BJ (cell line): ENCODE data around the gene WDPCP. TPM values are rescaled to one million over a fixed set of nuclear protein-coding genes. Genes with fewer than 3 reads are reported as not detected.

Experiments
- CTCF ChIA-PET: fragments of 350-600 bp; formaldehyde crosslinking; extraction: SDS; loops from one replicate; lab custom pipeline; 2021; ENCODE audit warnings: antibody characterized with exemption, inconsistent platforms; lab: Yijun Ruan, JAX
- POLR2A ChIA-PET: fragments of 300-600 bp; sonication (Branson Sonifier 250); formaldehyde crosslinking; extraction: SDS; loops from one replicate; lab custom pipeline; 2021; ENCODE audit warnings: antibody characterized with exemption; lab: Charles Lee
- DNase-seq: peaks from one replicate; pipeline ENCODE4 v3.0.0-alpha.2; 2011; ENCODE audit warnings: low read depth
- H3K27me3 ChIP-seq: 2 replicates; pipeline ENCODE4 v1.6.0; 2011; ENCODE audit warnings: low read length; ENCODE audit not compliant: control insufficient read depth, insufficient read depth
- H3K36me3 ChIP-seq: 2 replicates; pipeline ENCODE4 v1.5.1; 2011; ENCODE audit warnings: low read length; ENCODE audit not compliant: control insufficient read depth, insufficient read depth
- H3K4me3 ChIP-seq: 2 replicates; pipeline ENCODE4 v1.5.1; 2011; ENCODE audit warnings: low read depth, mild to moderate bottlenecking, control low read depth, low read length
- polyA minus RNA-seq: library from RNA; depleted of rRNA, polyadenylated mRNA; stranded (reverse); fragments of >200 nt; gene quantifications from 2 replicates; pipeline ENCODE4 v1.2.3, GENCODE V29; 2011; rRNA and poly(A)+ RNA removed
- polyA plus RNA-seq: library from polyadenylated mRNA; depleted of rRNA; stranded (reverse); fragments of >200 nt; gene quantifications from 2 replicates; pipeline ENCODE4 v1.2.3, GENCODE V29; 2011; rRNA removed
- TF ChIP-seq, protein P1 (sequence below): IDR thresholded peaks from 2 replicates; pipeline ENCODE4 v1.5.1; 2011; ENCODE audit warnings: low read depth, mild to moderate bottlenecking, control low read depth, inconsistent platforms, low read length, moderate library complexity; ENCODE audit not compliant: insufficient read depth

WDPCP gene, protein sequence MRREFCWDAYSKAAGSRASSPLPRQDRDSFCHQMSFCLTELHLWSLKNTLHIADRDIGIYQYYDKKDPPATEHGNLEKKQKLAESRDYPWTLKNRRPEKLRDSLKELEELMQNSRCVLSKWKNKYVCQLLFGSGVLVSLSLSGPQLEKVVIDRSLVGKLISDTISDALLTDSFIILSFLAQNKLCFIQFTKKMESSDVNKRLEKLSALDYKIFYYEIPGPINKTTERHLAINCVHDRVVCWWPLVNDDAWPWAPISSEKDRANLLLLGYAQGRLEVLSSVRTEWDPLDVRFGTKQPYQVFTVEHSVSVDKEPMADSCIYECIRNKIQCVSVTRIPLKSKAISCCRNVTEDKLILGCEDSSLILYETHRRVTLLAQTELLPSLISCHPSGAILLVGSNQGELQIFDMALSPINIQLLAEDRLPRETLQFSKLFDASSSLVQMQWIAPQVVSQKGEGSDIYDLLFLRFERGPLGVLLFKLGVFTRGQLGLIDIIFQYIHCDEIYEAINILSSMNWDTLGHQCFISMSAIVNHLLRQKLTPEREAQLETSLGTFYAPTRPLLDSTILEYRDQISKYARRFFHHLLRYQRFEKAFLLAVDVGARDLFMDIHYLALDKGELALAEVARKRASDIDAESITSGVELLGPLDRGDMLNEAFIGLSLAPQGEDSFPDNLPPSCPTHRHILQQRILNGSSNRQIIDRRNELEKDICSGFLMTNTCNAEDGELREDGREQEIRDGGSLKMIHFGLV
- polyA plus RNA-seq, result 4.2 and 4.4 TPM in 2 replicates
- 8.2 and 11.7 TPM in 2 replicates for polyA minus RNA-seq

- H3K36me3 ChIP-seq, result no peaks in the 10 kb centered on the region
- H3K4me3 ChIP-seq, result peak within 1 kb of the TSS; percentile 87
- no peaks in the 10 kb centered on the region for H3K27me3 ChIP-seq
- POLR2A ChIA-PET, result interaction anchor here (0.6 kb wide), 1 partner anchor 103 kb away, joined by 4 read pairs; no protein-coding TSS in a partner anchor
- CTCF ChIA-PET, result interaction anchor here (0.8 to 1.6 kb wide), 3 partner anchors 12 to 45 kb away, joined by 3 to 5 read pairs (median 3); no protein-coding TSS in a partner anchor
- DNase-seq, result peak; percentile 98
- TF ChIP-seq, protein P1, sequence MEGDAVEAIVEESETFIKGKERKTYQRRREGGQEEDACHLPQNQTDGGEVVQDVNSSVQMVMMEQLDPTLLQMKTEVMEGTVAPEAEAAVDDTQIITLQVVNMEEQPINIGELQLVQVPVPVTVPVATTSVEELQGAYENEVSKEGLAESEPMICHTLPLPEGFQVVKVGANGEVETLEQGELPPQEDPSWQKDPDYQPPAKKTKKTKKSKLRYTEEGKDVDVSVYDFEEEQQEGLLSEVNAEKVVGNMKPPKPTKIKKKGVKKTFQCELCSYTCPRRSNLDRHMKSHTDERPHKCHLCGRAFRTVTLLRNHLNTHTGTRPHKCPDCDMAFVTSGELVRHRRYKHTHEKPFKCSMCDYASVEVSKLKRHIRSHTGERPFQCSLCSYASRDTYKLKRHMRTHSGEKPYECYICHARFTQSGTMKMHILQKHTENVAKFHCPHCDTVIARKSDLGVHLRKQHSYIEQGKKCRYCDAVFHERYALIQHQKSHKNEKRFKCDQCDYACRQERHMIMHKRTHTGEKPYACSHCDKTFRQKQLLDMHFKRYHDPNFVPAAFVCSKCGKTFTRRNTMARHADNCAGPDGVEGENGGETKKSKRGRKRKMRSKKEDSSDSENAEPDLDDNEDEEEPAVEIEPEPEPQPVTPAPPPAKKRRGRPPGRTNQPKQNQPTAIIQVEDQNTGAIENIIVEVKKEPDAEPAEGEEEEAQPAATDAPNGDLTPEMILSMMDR, result no peak
These were observed at the start of gene WDPCP, which contains the start of gene MDH1 for GRCh38 chr2:63588385-63589147. Gene WDPCP (minus strand): TSS chr2:63588477. CDS start chr2:63588271, 206 bp downstream. Gene MDH1 (plus strand): TSS chr2:63588963. CDS start chr2:63589044, 81 bp downstream.

- Histone ChIP-seq H3K36me3 (no peaks in the 10 kb centered on the region), H3K27me3 (no peaks in the 10 kb centered on the region; the same call in 1 of the 2 replicates)
- CTCF ChIA-PET, result interaction anchor here (1.0 kb wide), 1 partner anchor 13 kb away, joined by 3 read pairs; no protein-coding TSS in a partner anchor
These were observed 44.1 kb upstream of the WDPCP start for GRCh38 chr2:63632382-63632781.

GRCh38 chr2:63631501-63631900 is 43.2 kb upstream of the WDPCP start:
- TF ChIP-seq, protein P1, result no peak
- POLR2A ChIA-PET, result no interaction called here
- no peaks in the 10 kb centered on the region; the same call in 1 of the 2 replicates for H3K27me3 ChIP-seq

More at GRCh38 chr2:63632382-63632781, 44.1 kb upstream of the WDPCP start:
- TF ChIP-seq, protein P1, result no peak
- POLR2A ChIA-PET, result no interaction called here
- no peak for DNase-seq
- no peak overlapping the region for H3K4me3 ChIP-seq

GRCh38 chr2:63628403-63628942 is 40.2 kb upstream of the WDPCP start:
- H3K4me3 ChIP-seq, result no peak overlapping the region
- TF ChIP-seq, protein P1, result no peak
- POLR2A ChIA-PET, result no interaction called here
- no peaks in the 10 kb centered on the region for H3K36me3 ChIP-seq
- no peaks in the 10 kb centered on the region; the same call in 1 of the 2 replicates for H3K27me3 ChIP-seq
- CTCF ChIA-PET, result interaction anchor here (0.6 to 1.1 kb wide), 2 partner anchors 13 to 943 kb away, joined by 3 read pairs; no protein-coding TSS in a partner anchor
- no peak for DNase-seq

More at GRCh38 chr2:63631501-63631900, 43.2 kb upstream of the WDPCP start:
- no peak for DNase-seq
- CTCF ChIA-PET, result interaction anchor here (1.0 kb wide), 1 partner anchor 12 kb away, joined by 3 read pairs; no protein-coding TSS in a partner anchor
- Histone ChIP-seq H3K36me3 (no peaks in the 10 kb centered on the region), H3K4me3 (no peak overlapping the region)
